SU-DHL-6 (cell line): ENCODE measurements around the gene SELPLG.

Source experiments
- CTCF ChIP-seq: fragments of 200-600 bp; sonication (generic); IDR thresholded peaks from one replicate; pipeline ENCODE4 v1.5.1; 2017; ENCODE audit warnings: antibody characterized with exemption, mild to moderate bottlenecking, low read length, moderate library complexity; ENCODE audit not compliant: insufficient read depth, poor library complexity, severe bottlenecking
- EZH2phosphoT487 ChIP-seq: fragments of 200-600 bp; sonication (generic), shearing (Covaris generic); conservative IDR thresholded peaks from 2 replicates; pipeline ENCODE4 v1.6.1; 2018; ENCODE audit warnings: mild to moderate bottlenecking, antibody characterized with exemption, low read length, moderate library complexity, mixed read lengths

GRCh38 chr12:108633534-108634248 lies at the start of gene SELPLG:
- TF ChIP-seq EZH2phosphoT487 (no peak), CTCF (peak; percentile 17)
